Measurements from ENCODE around the gene AP2B1.
"Not testable (repeated sequence)": the region's sequence is repeated elsewhere in the genome, so short reads cannot be mapped to it uniquely, and the experiment has no call there.

AP2B1 gene

DNA sequence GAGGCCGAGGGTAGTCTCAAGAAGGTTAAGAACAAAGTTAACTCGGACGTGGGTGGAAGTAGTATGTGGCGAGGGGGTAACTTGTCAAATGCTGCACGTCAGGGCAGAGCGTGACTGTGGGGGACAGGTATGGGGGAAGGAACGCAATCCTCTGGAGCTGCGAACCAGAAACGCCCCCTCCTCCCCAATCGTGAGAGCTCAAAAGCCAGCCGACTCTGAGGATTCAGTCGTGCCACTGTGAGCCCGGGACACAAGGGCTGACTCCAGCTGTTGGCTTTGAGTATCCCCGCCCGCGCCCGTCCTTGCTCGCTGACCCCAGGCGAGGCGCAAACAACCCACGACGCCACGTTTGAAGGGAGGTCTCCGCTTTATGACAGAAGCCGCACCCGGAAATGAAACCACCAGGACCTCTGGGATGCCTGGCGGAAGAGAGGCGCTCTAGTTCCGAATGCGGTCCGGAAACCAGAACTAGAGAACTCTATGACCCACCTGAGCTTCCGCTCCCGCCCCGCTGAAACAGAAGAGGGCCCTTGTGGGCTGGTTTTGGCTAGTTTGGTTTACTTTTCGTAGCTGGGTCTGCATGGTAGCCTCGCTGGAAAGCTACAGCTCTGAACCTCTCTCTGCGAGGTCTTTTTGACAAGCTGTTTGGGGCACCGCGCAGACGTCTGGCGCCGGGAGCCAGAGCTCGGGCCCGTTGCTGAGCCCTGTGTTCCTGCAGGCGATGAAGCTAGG, 8.8 kb upstream of the AP2B1 start, which contains the start of gene PEX12:
Gene PEX12, minus strand, starts transcription at position 375 of the 732 bp plus-strand sequence. CDS start 550 bp downstream, outside the sequence.
- DNase-seq, result peak; percentile 93

DNA sequence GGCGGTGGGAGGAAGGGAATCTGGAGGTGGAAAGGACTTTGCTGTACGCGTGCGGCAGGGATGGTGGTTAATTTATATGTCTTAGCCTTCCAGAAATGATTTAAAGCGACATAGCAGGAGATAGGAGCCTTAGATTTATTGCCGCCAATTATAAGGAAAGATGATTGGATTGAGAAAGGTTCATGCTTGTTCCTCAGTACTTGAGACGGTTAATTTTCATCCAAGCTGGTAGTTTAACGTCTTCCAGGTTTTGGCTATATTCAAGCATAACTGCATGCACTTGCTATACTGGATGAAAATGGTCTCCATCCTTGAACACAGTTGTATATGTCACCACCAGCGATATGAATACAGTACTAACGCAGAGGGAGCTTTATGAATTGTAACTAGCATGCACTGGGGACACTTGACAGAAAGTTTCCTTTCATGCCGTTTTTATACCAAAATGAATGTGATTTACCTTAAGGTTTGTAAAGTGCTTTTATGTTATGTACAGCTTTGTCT, 8.1 kb upstream of the AP2B1 start:
- no peak for DNase-seq

DNA sequence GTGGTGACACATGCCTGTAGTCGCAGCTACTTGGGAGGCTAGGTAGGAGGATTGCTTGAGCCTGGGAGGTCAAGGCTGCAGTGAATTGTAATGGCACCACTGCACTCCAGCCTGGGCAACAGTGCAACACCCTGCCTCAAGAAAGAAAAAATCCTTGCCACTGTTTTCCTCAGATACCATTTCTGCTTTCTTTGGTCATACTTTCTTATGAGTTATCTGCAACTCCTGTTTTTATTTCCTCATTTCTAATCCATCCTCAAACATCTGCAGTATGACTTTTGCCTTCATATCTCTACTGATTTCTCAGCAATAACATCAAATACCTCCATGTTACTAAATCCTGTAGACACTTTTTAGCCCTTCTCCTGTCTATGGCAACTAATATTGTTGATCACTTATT, 3.1 kb upstream of the AP2B1 start:
- no peak for DNase-seq

DNA sequence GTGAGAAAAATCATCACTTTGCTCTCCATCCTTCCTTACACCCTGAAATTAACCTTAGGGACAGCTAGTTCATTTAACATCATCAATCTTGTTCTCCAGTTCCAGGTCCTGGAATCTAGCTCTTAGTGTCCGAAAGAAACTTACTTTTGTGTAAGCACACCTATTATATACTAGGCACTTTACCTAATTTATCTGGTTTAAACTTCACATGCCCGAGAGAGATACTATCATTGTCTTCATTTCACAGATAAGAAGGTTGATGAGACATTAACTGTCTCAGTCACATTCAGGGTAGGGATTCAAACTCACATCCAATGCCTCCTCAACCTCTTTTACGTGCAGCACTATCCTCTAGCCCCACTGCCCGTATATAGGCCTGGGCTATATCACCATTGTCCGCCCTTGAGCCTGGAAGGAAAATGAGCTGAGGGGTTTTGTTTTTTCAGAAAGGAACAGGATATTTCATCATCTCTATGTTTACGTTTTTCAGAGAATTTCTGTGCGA, 501 bp upstream of the AP2B1 start:
- DNase-seq, result no peak

DNA sequence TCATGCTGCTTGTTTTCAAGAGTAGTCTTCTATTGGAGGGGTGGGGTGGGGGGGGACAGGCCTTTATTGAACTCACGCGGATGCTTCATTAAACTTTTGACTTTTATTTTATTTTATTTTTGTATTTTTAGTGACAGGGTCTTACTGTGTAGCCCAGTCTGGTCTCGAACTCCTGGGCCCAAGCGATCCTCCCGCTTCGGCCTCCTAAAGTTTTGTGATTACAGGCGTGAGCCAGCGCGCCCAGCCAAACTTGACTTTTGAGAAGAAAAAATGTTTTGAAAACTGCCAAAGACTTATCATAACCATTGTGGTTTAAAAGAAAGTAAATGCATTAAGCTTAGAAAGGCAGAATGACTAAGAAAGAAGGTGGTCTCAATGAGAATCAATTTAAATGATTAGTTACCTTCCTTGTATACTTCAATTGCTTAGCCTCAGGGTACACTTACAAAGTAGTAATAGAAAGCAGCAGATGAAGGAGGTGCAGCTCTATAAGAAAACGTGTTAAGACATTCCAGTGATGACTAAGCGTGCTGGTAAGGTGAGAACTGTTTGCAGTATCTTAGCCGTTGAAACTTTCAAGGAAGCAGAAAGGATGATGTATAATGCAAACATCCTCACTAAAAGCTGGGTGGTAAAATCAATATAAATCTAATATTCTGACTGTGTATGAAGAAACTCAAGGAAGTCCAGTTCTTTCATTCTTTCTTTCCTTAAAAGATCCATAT, 1.2 kb downstream of the AP2B1 start:
- no peak for DNase-seq

DNA sequence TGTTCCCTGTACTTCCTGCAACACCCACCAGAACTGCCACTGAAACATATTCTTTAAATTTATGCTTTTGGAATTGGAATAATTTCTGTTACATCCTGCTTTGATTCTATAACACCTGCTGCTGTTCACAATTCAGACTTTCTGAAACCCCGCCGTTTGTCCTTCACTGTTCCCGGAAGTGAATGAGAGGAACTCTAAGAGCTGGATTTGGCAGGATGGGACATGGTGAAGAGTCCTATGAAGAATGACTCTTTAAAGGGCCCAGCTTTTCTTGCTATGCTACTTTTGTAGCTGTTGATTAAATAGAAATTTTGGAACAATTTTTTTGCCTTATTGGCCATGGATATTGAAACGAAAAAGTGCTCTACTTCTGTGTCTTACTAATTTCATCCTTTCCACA, 8.9 kb downstream of the AP2B1 start:
- no peak for DNase-seq

DNA sequence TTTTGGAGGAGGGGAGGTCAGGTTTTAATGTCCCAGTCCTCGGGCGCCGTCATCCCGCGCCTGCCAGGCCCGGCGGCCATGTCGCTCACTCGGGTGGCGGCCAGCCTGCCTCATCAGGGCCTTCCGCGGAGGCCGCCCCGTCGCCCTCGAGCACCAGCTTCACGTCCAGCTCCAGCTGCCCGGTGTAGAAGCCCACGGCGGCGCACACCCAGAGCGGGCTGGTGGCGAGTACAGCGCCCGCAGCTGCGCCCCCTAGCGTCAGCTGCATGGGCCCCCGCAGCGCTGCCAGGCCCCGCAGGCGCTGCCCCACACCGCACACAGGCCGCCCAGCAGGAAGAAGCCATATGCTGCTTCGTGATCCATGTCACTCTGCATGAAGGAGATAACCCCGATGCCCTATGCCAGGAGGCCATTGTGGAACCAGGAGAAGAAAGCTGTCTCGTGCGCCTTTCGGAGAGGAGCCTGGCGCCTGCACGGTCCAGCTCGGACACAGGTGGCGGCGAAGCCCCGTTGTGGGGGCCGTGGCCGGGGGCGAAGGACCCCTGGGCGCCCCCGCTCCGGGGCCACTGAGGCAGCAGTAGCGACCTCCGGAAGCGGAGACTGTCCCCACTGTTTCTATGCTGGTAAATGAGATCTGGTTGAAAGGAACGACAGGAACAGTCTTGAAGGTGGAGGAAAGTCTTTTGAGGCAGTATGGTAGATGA, 9.6 kb downstream of the AP2B1 start:
- no peak for DNase-seq

DNA sequence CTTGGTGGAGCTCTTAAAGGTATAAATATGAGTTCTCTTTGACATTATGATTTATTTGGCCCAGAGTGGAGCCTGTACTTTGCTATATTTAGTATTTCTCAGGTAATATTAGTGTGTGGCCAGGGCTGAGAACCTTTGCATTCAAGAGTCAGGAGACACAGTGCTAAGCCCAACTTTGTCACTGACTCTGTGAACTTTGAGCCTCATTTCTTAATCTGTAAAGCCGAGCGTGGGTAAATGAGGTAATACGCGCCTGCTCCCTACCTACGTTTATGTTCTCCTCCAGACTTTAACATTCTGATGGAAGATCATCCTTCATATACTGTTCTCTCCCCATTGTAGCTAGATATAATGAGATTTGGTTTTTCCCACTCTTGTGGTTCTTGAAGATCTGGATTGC, 10.5 kb downstream of the AP2B1 start:
- DNase-seq, result no peak

DNA sequence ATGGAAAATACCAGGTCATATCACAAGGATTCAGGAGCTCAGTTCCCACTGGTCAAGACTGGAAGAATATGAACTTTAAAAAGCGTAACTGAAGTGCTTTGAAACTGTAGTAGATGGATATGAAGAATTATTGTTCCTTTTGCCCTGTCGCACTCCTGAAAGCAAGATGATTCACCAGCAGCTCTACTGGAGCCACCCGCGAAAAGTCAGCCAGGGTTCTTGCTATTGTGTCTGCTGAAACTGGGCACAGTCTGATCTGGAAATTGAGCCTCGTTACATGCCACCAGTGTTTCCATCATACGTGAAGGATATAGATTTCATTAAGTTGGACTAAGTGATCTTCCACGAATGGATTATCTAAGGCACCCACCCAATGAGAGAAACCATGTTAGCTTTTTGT, 16.6 kb downstream of the AP2B1 start:
- DNase-seq, result no peak

DNA sequence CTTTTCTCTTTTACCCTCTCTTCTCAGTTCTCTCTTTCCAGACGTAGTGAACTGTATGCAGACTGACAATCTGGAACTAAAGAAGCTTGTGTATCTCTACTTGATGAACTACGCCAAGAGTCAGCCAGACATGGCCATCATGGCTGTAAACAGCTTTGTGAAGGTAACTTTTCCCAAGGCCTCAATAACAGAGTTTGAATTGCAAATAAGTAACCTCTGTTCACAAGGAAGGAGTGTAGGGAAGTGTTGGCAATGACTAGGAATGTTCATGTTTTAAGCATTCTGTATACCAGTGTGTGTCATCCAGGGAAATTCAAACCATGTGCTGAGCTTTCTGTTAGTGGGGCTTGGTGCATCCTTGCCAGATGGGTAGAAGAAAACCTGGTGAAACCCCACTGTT, 18.6 kb downstream of the AP2B1 start:
- DNase-seq, result no peak

DNA sequence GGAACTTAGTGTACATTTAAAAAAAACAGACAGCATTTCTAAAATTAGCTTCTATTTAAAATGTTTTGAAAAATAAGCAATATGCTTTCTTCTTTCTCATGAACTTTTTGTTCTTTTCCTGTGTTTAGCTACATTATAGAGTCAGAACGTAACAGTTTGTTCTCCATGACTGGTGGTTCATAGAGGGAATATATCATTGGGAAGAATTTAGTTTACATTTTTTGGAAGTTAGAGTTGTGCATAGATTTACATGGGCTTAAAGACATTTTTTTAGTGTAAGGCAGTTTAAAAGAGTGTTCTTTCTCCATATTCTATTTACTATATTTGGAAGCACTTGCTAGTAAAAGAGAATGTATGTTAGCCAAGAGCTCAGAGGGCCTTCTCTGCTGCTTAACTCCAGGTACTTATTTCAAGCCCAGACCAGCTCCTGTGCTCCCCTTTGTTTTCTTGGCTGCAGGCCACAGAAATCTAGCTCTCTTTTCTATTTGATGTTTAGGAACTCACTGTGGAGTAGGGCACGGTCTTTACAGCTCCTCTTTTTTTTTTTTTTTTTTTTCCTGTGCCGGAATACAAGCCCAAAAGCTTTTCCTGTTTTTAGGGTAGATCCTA, 20.2 kb downstream of the AP2B1 start:
- no peak for DNase-seq

DNA sequence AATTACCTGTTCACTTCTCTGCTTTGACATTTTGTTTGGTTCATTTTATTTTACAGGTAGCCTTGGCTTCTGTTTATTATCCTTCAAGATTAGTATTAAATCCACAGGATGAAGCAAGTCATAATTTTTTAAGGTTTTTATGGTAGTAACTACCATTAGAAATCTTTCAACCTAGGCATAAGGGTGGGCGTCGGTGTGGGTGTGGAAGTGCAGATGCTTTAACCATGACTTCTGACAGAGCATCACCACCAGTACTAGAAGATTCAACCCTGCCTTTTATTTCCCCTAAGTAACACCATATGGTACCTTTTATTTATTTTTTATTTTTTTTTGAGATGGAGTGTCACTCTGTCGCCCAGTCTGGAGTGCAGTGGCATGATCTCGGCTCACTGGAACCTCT, 22.7 kb downstream of the AP2B1 start:
- no peak for DNase-seq

DNA sequence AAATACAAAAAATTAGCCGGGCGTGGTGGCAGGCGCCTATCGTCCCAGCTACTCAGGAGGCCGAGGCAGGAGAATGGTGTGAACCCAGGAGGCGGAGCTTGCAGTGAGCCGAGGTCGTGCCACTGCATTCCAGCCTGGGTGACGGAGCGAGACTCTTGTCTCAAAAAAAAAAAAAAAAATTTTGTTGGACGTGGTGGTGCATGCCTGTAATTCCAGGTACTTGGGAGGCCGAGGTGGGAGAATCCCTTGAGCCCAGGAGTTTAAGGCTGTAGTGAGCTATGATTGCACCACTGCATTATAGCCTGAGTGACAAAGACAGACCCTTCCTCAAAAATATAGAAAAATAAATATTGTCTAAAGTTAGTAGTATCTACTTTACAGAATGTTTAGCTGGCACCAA, 23.6 kb downstream of the AP2B1 start:
- not testable (repeated sequence) for DNase-seq

DNA sequence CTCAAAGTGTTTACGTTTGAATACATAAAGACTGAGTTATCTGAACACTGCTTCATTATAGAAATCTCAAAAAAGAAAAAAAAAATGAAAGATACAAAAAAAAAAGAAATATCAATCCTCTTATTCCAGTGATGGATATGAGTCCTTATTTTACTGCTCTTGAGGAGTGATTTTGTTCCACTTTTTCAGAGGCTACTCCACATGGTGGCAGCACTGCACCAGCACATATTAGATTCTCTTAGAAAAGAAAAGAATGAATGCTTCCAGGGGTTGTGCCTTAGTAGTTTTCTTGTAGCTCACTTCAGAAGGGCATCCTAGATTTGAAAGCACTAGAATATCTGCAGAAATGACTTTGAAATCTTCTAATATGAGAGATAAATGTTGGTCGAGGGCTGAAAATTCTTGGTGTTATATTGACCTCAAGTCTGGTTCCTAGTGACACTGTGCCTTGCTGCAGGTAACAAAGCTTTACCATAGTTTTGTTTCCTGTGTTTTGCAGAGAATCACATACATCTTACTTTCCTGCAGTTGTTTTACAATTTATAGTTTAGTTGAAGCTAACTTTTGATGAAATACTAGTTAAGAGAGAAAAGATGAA, 25.9 kb downstream of the AP2B1 start:
- peak; percentile 49 for DNase-seq

DNA sequence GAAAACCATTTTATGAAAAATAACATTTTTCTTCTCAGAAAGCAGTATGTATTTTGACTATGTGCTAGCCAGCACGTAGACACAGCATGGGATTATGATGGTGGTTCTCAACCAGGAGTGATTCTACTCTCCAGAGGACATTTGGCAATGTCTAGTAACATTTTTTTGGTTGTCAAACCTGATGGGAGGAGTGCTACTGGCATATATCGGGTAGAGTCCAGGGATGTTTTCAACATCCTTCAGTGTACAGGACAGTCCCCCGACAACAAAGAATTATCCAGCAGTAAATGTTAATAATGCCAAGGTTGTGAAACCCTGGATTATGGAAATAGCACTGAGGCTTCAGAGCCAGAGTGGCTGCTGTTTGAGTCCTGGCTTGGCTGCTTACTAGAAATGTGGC, 27.7 kb downstream of the AP2B1 start:
- no peak for DNase-seq

DNA sequence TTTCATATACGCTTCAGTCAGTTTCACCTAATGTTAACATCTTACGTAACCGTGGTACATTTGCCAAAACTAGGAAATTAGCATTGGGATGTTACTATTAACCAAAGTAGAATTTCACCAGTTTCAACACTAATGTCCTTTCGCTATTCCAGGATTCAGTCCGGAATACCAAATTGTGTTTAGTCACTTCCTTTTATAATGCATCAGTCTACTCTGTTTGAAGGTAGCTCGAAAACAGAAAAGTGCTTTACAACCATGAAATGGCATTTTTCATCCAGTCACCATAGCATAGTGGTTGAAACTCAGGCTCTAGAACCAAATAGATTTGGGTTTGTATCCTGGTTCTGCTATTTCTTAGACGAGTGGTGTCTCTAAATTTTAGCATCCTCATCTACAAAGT, 29.4 kb downstream of the AP2B1 start:
- no peak for DNase-seq

DNA sequence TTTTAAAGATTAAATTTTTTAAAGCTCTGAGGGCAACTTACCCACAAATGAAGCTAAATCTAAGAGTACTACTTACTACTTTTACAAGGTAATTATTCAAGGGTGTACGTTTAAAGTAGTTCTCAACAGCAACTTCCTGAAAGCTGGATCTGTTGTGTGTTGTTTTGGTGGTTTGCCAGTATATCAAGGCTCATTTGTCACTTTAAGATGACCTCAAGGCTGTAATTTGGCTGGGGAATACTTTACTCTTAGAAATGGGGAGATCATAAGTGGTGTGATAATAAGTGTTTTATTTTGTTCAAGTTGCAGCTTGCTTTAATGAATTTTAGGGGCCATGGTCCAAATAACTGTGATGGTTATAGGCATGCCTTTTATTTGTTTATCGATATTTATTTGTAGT, 30.4 kb downstream of the AP2B1 start:
- DNase-seq, result no peak

DNA sequence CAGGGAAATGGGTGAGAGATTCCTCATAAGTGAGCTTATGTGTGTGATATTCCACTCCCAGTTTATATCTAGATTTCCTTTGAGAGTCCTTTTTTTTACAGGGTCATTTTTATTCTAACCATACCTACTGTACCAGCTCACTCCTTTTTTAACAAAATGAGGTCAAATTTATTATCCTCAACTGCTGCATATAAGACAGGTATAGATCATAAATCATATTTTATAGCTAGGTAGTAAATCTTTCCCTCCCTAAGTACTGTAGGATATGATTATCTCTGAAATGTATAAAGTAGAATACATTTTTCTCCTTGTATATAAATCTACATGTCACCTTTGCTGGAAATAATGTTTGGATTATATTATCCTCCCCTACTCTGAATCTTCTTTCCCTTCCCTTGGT, 31.5 kb downstream of the AP2B1 start:
- DNase-seq, result no peak

DNA sequence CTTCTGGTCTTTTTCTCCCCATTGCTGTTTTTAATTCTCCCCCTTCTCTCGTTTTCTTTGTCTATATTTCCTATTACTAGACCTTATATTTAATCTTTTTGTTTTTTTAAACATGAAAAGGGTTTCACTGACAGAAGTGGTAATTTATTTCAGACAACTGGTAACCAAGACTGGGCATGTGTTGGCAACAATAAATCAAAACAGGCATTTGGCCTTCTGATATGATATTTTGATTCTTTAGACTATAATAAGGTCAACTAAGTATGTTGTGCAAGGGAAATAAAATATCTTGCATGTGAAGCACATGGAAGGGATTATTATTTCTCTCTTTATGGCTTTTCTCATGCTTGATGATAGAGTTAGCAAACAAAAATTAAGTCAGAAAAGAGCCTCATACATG, 34.6 kb downstream of the AP2B1 start:
- no peak for DNase-seq

DNA sequence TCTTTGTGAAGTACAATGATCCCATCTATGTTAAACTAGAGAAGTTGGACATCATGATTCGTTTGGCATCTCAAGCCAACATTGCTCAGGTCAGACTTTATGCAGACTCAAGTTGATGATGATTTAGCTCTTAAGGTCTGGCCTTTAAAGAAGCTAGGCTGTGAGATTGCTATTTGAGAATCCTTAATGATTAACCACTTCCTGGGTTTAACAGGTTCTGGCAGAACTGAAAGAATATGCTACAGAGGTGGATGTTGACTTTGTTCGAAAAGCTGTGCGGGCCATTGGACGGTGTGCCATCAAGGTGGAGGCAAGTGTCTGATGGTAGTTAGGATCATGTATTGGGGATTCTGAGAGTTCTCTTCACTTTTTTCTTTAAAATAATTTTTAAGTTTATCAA, 40.3 kb downstream of the AP2B1 start:
- no peak for DNase-seq

DNA sequence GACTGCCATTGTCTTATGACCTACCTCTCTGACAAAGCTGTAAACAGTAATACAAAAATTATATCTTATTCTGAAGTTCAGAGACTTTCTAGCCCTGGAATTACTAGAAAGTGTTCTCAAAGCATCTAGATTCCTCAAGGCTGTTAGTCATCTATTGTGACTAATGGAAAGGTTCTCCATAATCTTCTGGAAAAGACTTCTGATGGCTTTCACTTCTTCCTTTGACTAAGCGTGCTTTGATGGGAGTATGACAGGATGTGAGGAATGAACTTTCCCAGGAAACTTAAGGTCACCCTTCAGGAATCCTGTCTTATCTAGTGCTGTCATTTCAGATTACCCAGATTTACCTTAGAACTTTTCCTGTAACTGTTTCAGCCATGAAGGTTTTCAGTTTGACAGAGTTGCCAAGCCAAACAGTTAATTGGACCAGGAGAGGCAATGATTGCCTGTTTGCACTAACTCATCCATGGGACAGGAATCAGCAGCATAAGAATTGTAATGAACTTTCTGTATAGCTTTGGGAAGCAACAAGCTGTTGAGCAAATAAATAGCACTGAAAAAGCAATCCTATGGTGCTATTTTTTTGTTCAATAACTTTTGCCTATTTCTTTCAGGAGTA, 43.5 kb downstream of the AP2B1 start:
- no peak for DNase-seq

DNA sequence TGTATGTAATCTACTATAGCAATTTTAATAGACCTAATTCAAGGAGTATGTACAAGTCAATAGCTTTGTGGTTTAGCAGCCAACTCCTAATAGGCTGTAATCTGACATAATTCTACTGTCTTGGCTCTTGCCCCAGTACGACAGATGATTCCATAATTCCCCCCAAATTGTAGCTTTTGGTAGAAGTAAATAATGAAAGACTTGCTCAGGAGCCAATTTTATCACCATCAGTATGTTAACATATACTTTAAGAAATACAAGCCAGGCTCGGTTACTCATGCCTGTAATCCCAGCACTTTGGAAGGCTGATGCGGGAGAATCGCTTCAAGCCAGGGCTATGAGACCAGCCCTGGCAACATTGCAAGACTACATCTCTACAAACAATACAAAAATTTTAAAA, 53.9 kb downstream of the AP2B1 start:
- DNase-seq, result no peak

Measured in retina (tissue), 1 donor.